Panc1 (cell line): ENCODE results near the gene CAPN9. TPM values are rescaled to one million over a fixed set of nuclear protein-coding genes. Genes with fewer than 3 reads are reported as not detected.

Source experiments
- ATAC-seq: fragments of 200-7000 bp; cut with Tn5 transposase; 2 replicates; pipeline ENCODE4 v1.9.1; 2020; ENCODE audit warnings: mild to moderate bottlenecking, moderate library complexity
- BruUV-seq: library from RNA; stranded (reverse); fragments of 400-500 nt; replicated peaks from 2 replicates; lab custom pipeline; 2021; lab: Mats Ljungman, UMichigan
- CTCF ChIA-PET: fragments of 300-600 bp; sonication (Branson Sonifier 250); formaldehyde crosslinking; loops from one replicate; lab custom pipeline; 2022; ENCODE audit warnings: antibody characterized with exemption; lab: Charles Lee
- POLR2A ChIA-PET: fragments of 300-600 bp; sonication (Branson Sonifier 250); formaldehyde crosslinking; loops from one replicate; lab custom pipeline; 2022; ENCODE audit warnings: antibody characterized with exemption; lab: Charles Lee
- DNase-seq: peaks from one replicate; pipeline ENCODE4 v3.0.0-alpha.2; 2010; ENCODE audit warnings: low read depth, low spot score
- H3K27ac ChIP-seq: 2 replicates; pipeline ENCODE4 v1.5.1; 2011; ENCODE audit warnings: mild to moderate bottlenecking, low read length, inconsistent platforms
- H3K27me3 ChIP-seq: fragments of 200-500 bp; sonication (Bioruptor generic); 2 replicates; pipeline ENCODE4 v1.6.0; 2014; ENCODE audit warnings: low read length, inconsistent platforms; ENCODE audit not compliant: control insufficient read depth, insufficient read depth
- H3K36me3 ChIP-seq: fragments of 200-500 bp; sonication (Bioruptor generic); 2 replicates; pipeline ENCODE4 v1.5.1; 2014; ENCODE audit warnings: inconsistent platforms, mild to moderate bottlenecking, low read length, moderate library complexity; ENCODE audit not compliant: control insufficient read depth, insufficient read depth
- H3K4me1 ChIP-seq: 2 replicates; pipeline ENCODE4 v1.5.1; 2011; ENCODE audit warnings: inconsistent platforms, mild to moderate bottlenecking, low read length, moderate library complexity; ENCODE audit not compliant: control insufficient read depth, insufficient read depth
- H3K4me3 ChIP-seq, 2 experiments: 2 replicates each; pipeline ENCODE4 v1.5.1; 2011 to 2012; ENCODE audit warnings: low read depth in 2 of 2, low read length in 2 of 2, mild to moderate bottlenecking in 2 of 2, inconsistent platforms in 1 of 2, moderate library complexity in 1 of 2
- H3K9me3 ChIP-seq: fragments of 200-500 bp; sonication (Bioruptor generic); 2 replicates; pipeline ENCODE4 v1.5.1; 2014; ENCODE audit warnings: low read depth, mild to moderate bottlenecking, inconsistent platforms, low read length, moderate library complexity; ENCODE audit not compliant: control insufficient read depth, insufficient read depth
- POLR2AphosphoS5 ChIP-seq: IDR thresholded peaks from 2 replicates; pipeline ENCODE4 v1.6.1; 2012; ENCODE audit warnings: mild to moderate bottlenecking, low read depth, low read length, moderate library complexity
- SIN3A ChIP-seq: IDR thresholded peaks from 2 replicates; pipeline ENCODE4 v1.6.1; 2012; ENCODE audit warnings: low read depth, mild to moderate bottlenecking, low read length, moderate library complexity, borderline replicate concordance; ENCODE audit not compliant: insufficient read depth
- TCF7L2 ChIP-seq: IDR thresholded peaks from 2 replicates; pipeline ENCODE4 v1.6.1; 2011; ENCODE audit warnings: mild to moderate bottlenecking, low read depth, low read length, inconsistent platforms
- in situ Hi-C: cut with HindIII; loops from 2 replicates; pipeline ENCODE4 v1.10.0; 2016; ENCODE audit warnings: low sequenced_read_pairs, low pct_unique_long_range_greater_than_20kb
- intact Hi-C: fragments of 100-400 bp; cut with micrococcal nuclease; formaldehyde crosslinking; loops from one replicate; pipeline ENCODE4 v1.10.0; 2022; ENCODE audit not compliant: unreplicated experiment
- total RNA-seq: library from RNA; stranded (reverse); gene quantifications from one replicate; pipeline ENCODE4 v1.2.1, GENCODE V29; 2021; ENCODE audit not compliant: unreplicated experiment
- TF ChIP-seq, protein P1 (sequence below): fragments of 450-650 bp; IDR thresholded peaks from 2 replicates; pipeline ENCODE4 v1.5.1; 2017; ENCODE audit warnings: mild to moderate bottlenecking
- TF ChIP-seq, protein P2 (sequence below), 2 experiments: IDR thresholded peaks; 2 replicates each; pipeline ENCODE4 v1.6.1; 2011 to 2012; ENCODE audit warnings: low read depth in 2 of 2, control low read depth in 1 of 2, low read length in 1 of 2, mild to moderate bottlenecking in 1 of 2, moderate library complexity in 1 of 2; ENCODE audit not compliant: insufficient read depth in 1 of 2

The CAPN9 gene
- total RNA-seq, 1 experiment from 2014 or later = not detected

- POLR2A ChIA-PET = no interaction called here
- in situ Hi-C loops (no loop called here), intact Hi-C loops (no loop called here)
- TF ChIP-seq TCF7L2 = no peak
- TF ChIP-seq SIN3A = no peak
- TF ChIP-seq, protein P1, sequence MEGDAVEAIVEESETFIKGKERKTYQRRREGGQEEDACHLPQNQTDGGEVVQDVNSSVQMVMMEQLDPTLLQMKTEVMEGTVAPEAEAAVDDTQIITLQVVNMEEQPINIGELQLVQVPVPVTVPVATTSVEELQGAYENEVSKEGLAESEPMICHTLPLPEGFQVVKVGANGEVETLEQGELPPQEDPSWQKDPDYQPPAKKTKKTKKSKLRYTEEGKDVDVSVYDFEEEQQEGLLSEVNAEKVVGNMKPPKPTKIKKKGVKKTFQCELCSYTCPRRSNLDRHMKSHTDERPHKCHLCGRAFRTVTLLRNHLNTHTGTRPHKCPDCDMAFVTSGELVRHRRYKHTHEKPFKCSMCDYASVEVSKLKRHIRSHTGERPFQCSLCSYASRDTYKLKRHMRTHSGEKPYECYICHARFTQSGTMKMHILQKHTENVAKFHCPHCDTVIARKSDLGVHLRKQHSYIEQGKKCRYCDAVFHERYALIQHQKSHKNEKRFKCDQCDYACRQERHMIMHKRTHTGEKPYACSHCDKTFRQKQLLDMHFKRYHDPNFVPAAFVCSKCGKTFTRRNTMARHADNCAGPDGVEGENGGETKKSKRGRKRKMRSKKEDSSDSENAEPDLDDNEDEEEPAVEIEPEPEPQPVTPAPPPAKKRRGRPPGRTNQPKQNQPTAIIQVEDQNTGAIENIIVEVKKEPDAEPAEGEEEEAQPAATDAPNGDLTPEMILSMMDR = no peak
- no peak for TF ChIP-seq POLR2AphosphoS5
- TF ChIP-seq, protein P2, sequence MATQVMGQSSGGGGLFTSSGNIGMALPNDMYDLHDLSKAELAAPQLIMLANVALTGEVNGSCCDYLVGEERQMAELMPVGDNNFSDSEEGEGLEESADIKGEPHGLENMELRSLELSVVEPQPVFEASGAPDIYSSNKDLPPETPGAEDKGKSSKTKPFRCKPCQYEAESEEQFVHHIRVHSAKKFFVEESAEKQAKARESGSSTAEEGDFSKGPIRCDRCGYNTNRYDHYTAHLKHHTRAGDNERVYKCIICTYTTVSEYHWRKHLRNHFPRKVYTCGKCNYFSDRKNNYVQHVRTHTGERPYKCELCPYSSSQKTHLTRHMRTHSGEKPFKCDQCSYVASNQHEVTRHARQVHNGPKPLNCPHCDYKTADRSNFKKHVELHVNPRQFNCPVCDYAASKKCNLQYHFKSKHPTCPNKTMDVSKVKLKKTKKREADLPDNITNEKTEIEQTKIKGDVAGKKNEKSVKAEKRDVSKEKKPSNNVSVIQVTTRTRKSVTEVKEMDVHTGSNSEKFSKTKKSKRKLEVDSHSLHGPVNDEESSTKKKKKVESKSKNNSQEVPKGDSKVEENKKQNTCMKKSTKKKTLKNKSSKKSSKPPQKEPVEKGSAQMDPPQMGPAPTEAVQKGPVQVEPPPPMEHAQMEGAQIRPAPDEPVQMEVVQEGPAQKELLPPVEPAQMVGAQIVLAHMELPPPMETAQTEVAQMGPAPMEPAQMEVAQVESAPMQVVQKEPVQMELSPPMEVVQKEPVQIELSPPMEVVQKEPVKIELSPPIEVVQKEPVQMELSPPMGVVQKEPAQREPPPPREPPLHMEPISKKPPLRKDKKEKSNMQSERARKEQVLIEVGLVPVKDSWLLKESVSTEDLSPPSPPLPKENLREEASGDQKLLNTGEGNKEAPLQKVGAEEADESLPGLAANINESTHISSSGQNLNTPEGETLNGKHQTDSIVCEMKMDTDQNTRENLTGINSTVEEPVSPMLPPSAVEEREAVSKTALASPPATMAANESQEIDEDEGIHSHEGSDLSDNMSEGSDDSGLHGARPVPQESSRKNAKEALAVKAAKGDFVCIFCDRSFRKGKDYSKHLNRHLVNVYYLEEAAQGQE (IDR thresholded peaks at IDR 0.05; ENCODE audit: insufficient read depth in 1 of 2, low read depth in 2 of 2, low read length in 1 of 2) = no peak
- ATAC-seq = no peak
- peaks cover 4% of the 10 kb centered on the region; the same call in 1 of the 2 replicates for H3K27me3 ChIP-seq
- no peaks in the 10 kb centered on the region for H3K36me3 ChIP-seq
- H3K4me3 ChIP-seq = no peak overlapping the region
- DNase-seq = no peak
- BruUV-seq = no TSS peak
- H3K9me3 ChIP-seq = no peaks in the 10 kb centered on the region
- CTCF ChIA-PET = no interaction called here
- no peaks in the 10 kb centered on the region for H3K4me1 ChIP-seq
- no peak overlapping the region for H3K27ac ChIP-seq
Observed at GRCh38 chr1:230699716-230700115, 47.5 kb upstream of the CAPN9 start.

- no TSS peak for BruUV-seq
- ChIA-PET POLR2A (no interaction called here), CTCF (no interaction called here)
- Histone ChIP-seq H3K4me1 (no peaks in the 10 kb centered on the region), H3K36me3 (no peaks in the 10 kb centered on the region), H3K27ac (no peak overlapping the region), H3K4me3 (no peak overlapping the region), H3K9me3 (no peaks in the 10 kb centered on the region), H3K27me3 (peaks cover 4% of the 10 kb centered on the region; the same call in 1 of the 2 replicates)
- no peak for TF ChIP-seq SIN3A
- TF ChIP-seq, protein P2 (IDR thresholded peaks at IDR 0.05; ENCODE audit: insufficient read depth in 1 of 2, low read depth in 2 of 2, low read length in 1 of 2) = no peak
- TF ChIP-seq TCF7L2 = no peak
- TF ChIP-seq, protein P1 = no peak
- TF ChIP-seq POLR2AphosphoS5 = no peak
- DNase-seq (no peak), ATAC-seq (no peak)
- intact Hi-C loops (no loop called here), in situ Hi-C loops (no loop called here)
Observed at GRCh38 chr1:230700132-230700531, 47.1 kb upstream of the CAPN9 start.
